ENCODE measurements around the gene GRAPL.
"Not testable (repeated sequence)": the region's sequence is repeated elsewhere in the genome, so short reads cannot be mapped to it uniquely, and the experiment has no call there.

Gene GRAPL

DNA sequence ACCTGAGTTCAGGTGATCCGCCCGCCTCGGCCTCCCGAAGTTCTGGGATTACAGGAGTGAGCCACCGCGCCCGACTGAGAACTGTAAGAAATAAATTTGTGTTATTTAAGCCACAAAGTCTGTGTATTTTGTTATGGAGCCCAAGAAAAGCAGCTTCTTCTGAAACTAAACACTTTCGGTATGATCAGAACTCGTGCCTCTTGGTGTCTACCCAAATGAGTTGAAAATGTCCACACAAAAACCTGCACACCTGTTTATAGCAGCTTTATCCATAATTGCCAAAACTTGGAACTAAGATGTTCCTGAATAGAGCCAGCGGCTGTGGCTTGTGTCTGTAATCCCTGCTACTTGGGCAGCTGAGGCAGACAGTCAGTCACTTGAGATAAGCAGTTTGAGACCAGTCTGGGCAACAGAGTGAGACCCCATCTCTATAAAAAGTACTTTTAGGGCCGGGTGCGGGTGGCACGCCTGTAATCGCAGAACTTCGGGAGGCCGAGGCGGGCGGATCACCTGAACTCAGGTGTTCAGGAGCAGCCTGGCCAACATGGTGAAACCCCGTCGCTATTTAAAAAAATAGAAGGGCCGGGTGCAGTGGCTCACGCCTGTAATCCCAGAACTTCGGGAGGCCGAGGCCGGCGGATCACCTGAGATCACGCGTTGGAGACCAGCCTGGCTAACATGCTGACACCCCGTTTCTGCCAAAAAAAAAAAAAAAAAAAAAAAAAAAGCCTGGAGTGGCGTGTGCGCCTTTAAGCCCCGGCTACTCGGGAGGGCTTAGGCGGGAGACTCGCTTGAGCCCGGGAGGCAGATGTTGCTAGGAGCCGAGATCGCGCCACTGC lies 61.7 kb downstream of the GRAPL start:
- not testable (repeated sequence) for DNase-seq (ENCODE audit: low spot score)

DNA sequence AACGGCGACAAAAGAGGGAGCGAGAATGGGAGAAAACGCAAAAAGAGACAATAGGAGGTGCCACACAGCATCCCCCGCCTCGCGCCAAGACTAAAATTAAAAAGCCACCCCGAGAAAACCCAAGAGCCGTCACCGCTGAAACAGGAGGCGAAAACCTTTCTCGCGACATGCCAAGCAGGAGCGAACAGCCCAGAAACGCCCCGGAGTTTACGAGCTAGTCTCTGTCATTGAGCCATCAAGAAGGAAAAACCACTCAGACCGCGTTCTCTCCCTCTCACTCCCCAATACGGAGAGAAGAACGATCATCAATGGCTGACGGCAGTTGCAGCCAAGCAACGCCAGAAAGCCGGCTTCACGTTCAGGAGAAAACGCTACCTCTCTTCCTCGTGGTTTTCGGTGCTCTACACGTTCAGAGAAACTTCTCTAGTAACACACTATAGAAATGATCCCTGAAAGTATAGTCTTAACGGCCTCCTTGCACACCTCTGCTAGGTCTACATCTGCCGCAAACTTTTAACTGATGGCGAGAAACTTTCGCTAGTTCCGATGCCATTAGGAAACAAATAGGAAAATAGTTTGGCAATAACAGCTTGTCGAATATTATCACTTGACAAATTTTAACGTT lies 62.5 kb downstream of the GRAPL start:
- not testable (repeated sequence) for DNase-seq (ENCODE audit: low spot score)

DNA sequence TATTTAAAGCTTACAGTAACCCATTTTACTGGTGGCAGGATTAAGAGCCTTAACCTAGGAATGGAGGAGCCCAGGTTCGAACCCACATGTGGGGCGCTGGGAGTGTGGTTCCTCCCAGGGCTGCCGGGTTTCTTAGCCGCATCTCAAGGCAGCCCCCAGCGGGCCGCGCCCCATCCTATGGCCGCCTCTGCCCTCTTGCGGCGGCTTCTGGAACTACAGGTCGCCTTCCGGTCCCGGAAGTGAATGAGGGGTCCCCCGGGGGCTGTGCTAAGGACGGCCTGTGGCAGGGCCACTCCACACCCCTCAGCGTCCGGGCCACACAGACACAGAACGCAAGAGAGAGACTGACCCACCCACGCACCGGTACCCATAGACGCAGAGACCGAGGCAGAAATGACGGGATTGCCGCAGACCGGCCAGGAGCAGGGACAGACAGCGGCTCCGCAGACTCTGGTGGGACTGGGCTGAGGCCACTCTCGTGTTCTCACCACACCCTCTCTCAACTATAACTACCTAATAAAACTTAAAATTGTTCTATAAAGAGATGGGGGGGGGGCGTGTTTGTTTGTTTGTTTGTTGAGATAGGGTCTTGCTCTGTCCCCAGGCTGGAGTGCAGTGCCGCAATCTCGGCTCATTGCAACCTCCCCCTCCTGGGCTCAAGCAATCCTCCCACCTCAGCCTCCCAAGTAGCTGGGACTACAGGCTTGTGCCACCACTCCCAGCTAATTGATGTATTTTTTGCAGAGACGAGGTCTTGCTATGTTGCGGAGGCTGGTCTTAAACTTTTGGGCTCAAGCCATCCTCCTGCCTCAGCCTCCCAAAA lies 69.2 kb downstream of the GRAPL start:
- DNase-seq (ENCODE audit: low spot score), result not testable (repeated sequence)

DNA sequence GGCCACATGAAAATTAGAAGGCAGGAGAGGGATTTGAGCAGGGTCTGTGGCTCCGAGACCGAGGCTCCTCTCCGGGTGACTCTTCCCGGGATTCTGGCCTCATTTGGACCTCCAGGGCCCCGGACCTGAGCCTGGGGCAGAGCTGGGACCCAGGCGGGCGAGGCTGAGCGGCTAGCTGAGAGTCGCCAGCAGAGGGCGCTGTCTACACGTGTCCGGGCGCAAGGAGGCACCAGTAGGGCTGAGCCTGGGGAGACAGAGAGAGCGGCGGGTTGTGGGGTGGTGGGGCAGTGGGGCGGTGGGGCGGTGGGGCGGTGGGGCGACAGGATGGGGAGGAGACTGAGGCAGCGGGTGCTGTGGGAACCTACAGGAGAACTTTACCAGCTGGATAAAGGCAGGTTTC lies 75.1 kb downstream of the GRAPL start:
- not testable (repeated sequence) for DNase-seq (ENCODE audit: low spot score)

DNA sequence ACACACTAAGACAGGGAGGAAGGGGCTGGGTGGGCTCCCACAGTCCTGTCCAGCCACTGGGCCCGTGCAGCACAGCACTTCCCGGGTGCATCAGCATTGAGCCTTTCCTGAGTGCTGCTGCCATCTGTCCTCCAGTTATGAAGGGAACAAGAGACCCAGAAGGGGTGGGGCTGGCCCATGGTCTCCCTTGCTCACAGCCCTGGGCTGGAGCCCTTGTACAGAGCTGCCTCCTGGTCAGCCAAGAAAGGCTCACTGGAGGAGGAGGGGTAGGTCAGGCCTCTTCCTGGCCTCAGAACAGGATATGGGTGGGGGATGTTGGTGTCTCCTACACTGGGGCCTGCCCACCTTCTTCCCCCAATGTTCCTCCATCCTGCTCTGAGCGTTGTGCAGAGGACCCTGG lies 76.0 kb downstream of the GRAPL start:
- not testable (repeated sequence) for DNase-seq (ENCODE audit: low spot score)
